ENCODE data around the gene ADGRF1.

ADGRF1 gene

DNA sequence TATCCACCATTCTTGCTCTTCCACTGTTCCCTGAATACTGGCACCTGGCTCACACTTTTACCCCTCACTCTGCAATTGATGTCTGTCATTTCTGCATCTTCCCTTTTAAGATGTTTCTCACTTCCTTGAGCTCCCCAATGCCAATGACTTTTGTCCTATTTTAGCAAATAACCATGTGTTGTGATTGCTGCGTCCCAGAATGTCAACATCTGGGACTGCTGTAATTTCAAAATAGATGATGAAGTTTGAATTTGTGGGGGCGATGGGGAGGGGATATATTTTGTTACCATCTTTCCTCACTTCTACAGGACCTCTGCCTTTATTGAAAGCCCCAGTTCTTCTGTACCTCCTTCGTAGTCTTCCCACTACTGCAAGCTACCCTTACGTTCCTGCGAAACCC, 80.4 kb downstream of the ADGRF1 start:
- Histone ChIP-seq H3K23ac (ENCODE audit: low read length in 2 of 2) (peak overlapping the region in 1 of 2 experiments; percentile 42), H3K4me3 (ENCODE audit: insufficient read depth in 1 of 2, low read depth in 1 of 2, low read length in 2 of 2) (no peak overlapping the region), H3K4me2 (ENCODE audit: low read length, poor library complexity, severe bottlenecking) (no peak overlapping the region), H3K36me3 (ENCODE audit: control insufficient read depth in 1 of 2, insufficient read depth in 2 of 2, low read depth in 1 of 2, low read length in 2 of 2) (no peaks in the 10 kb centered on the region), H2BK120ac (ENCODE audit: low read depth, low read length) (no peak overlapping the region), H2AK5ac (ENCODE audit: low read length, severe bottlenecking) (no peak overlapping the region), H3K18ac (ENCODE audit: low read depth in 1 of 2, low read length in 2 of 2) (no peak overlapping the region), H2AFZ (ENCODE audit: low read depth, low read length) (no peak overlapping the region), H3K27ac (ENCODE audit: low read length, poor library complexity, severe bottlenecking) (no peak overlapping the region), H3K79me1 (replicated peaks; ENCODE audit: low read length, poor library complexity, severe bottlenecking) (no peaks in the 10 kb centered on the region), H2BK15ac (ENCODE audit: low read depth, poor library complexity, severe bottlenecking) (no peak overlapping the region), H3K4me1 (ENCODE audit: control insufficient read depth, insufficient read depth, low read depth, low read length) (no peaks in the 10 kb centered on the region), H3K14ac (ENCODE audit: low read length in 2 of 2) (no peak overlapping the region), H4K8ac (ENCODE audit: low read length) (no peak overlapping the region), H3K9me3 (ENCODE audit: control insufficient read depth, low read length) (no peaks in the 10 kb centered on the region), H3K9ac (ENCODE audit: low read length) (no peak overlapping the region), H4K91ac (ENCODE audit: low read length) (no peak overlapping the region), H3K4ac (ENCODE audit: low read depth in 1 of 2, low read length in 2 of 2) (no peak overlapping the region), H2BK5ac (ENCODE audit: low read depth, low read length, poor library complexity, severe bottlenecking) (no peak overlapping the region), H2BK12ac (ENCODE audit: low read length in 2 of 2) (no peak overlapping the region), H3K27me3 (ENCODE audit: control insufficient read depth in 1 of 2, insufficient read depth in 1 of 2, low read length in 2 of 2) (peaks cover 0 to 13% of the 10 kb centered on the region in 2 experiments)
- no peak for DNase-seq
- 91% methylated on average over 5 of the region's 5 CpGs for WGBS

DNA sequence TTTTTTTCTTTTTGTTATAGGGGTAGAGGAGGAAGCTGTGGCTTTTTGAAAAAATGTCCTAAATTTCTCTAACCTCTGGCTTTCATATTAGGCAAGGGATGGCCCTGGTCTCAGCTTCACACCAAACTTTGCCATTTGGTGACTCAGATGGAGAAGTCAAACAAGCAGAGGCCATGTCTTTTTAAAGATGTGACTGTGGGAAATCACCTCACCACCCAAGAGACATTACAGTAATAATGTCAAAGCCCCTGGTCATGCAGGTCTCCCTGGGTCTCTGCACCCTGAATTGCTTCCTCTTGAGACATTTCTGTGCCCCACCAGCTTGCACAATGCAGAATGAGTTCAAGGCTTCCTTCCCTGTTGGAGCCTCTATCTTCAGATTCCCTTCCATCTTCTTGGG, 80.9 kb downstream of the ADGRF1 start:
- Histone ChIP-seq H2AFZ (ENCODE audit: low read depth, low read length) (no peak overlapping the region), H3K9ac (ENCODE audit: low read length) (no peak overlapping the region), H3K23ac (ENCODE audit: low read length in 2 of 2) (peak overlapping the region in 1 of 2 experiments; percentile 42), H2BK15ac (ENCODE audit: low read depth, poor library complexity, severe bottlenecking) (no peak overlapping the region), H3K79me1 (replicated peaks; ENCODE audit: low read length, poor library complexity, severe bottlenecking) (no peaks in the 10 kb centered on the region), H2BK12ac (ENCODE audit: low read length in 2 of 2) (no peak overlapping the region), H3K18ac (ENCODE audit: low read depth in 1 of 2, low read length in 2 of 2) (no peak overlapping the region), H3K14ac (ENCODE audit: low read length in 2 of 2) (no peak overlapping the region), H3K27me3 (ENCODE audit: control insufficient read depth in 1 of 2, insufficient read depth in 1 of 2, low read length in 2 of 2) (peaks cover 0 to 14% of the 10 kb centered on the region in 2 experiments), H2BK120ac (ENCODE audit: low read depth, low read length) (no peak overlapping the region), H3K4me1 (ENCODE audit: control insufficient read depth, insufficient read depth, low read depth, low read length) (peaks cover 1% of the 10 kb centered on the region), H2AK5ac (ENCODE audit: low read length, severe bottlenecking) (no peak overlapping the region), H3K9me3 (ENCODE audit: control insufficient read depth, low read length) (no peaks in the 10 kb centered on the region), H4K8ac (ENCODE audit: low read length) (no peak overlapping the region), H3K4me2 (ENCODE audit: low read length, poor library complexity, severe bottlenecking) (no peak overlapping the region), H2BK5ac (ENCODE audit: low read depth, low read length, poor library complexity, severe bottlenecking) (no peak overlapping the region), H3K4ac (ENCODE audit: low read depth in 1 of 2, low read length in 2 of 2) (no peak overlapping the region), H3K4me3 (ENCODE audit: insufficient read depth in 1 of 2, low read depth in 1 of 2, low read length in 2 of 2) (no peak overlapping the region), H4K91ac (ENCODE audit: low read length) (no peak overlapping the region), H3K36me3 (ENCODE audit: control insufficient read depth in 1 of 2, insufficient read depth in 2 of 2, low read depth in 1 of 2, low read length in 2 of 2) (no peaks in the 10 kb centered on the region), H3K27ac (ENCODE audit: low read length, poor library complexity, severe bottlenecking) (no peak overlapping the region)
- DNase-seq = no peak

DNA sequence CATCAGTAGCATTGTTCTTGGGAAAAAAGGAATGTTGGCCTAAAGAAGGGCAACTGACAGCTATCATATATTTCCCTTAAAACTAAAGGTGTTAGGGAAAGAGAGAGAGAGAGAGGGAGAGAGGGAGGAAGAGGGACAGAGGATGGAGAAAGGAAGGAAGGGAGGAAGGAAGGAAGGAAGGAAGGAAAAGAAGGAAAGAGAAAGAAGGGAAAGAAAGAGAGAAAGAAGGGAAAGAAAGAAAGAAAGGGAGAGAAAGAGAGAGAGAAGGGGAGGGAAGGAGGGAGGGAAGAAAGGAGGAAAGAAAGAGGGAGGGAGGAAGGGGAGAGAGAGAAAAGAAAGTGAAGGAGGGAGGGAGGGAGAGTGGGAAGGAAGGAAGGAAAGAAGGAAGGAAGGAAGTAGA, 82.7 kb downstream of the ADGRF1 start:
- H3K4me3 ChIP-seq (ENCODE audit: insufficient read depth in 1 of 2, low read depth in 1 of 2, low read length in 2 of 2) = no peak overlapping the region

DNA sequence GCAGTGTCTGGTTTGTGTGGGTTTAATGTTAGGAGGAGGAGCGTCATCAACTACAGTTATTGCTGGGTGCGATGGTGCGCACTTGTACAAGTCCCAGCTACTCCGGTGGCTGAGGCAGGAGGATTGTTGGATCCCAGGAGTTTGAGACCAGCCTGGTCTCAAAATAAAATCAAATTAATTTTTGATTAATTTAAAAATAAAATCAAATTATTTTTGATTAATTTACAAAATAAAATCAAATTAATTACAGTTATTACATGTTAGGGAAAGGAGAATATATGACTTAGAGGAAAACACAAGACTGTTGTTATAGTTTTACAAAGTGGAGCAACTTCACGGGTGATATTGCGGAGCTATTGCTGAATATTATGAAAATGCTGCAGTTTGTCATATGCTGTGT, 85.7 kb downstream of the ADGRF1 start:
- Histone ChIP-seq H2BK15ac (ENCODE audit: low read depth, poor library complexity, severe bottlenecking) (no peak overlapping the region), H3K9ac (ENCODE audit: low read length) (no peak overlapping the region), H3K14ac (ENCODE audit: low read length in 2 of 2) (peak overlapping the region in 1 of 2 experiments; percentile 72), H3K18ac (ENCODE audit: low read depth in 1 of 2, low read length in 2 of 2) (no peak overlapping the region), H3K79me1 (replicated peaks; ENCODE audit: low read length, poor library complexity, severe bottlenecking) (no peaks in the 10 kb centered on the region), H3K4me2 (ENCODE audit: low read length, poor library complexity, severe bottlenecking) (no peak overlapping the region), H3K23ac (ENCODE audit: low read length in 2 of 2) (no peak overlapping the region), H4K8ac (ENCODE audit: low read length) (no peak overlapping the region), H2BK120ac (ENCODE audit: low read depth, low read length) (no peak overlapping the region), H3K36me3 (ENCODE audit: control insufficient read depth in 1 of 2, insufficient read depth in 2 of 2, low read depth in 1 of 2, low read length in 2 of 2) (no peaks in the 10 kb centered on the region), H3K4me3 (ENCODE audit: insufficient read depth in 1 of 2, low read depth in 1 of 2, low read length in 2 of 2) (no peak overlapping the region), H3K27ac (ENCODE audit: low read length, poor library complexity, severe bottlenecking) (no peak overlapping the region), H3K4me1 (ENCODE audit: control insufficient read depth, insufficient read depth, low read depth, low read length) (peaks cover 2% of the 10 kb centered on the region), H2AK5ac (ENCODE audit: low read length, severe bottlenecking) (peak overlapping the region; percentile 16), H4K91ac (ENCODE audit: low read length) (no peak overlapping the region), H3K4ac (ENCODE audit: low read depth in 1 of 2, low read length in 2 of 2) (no peak overlapping the region), H3K9me3 (ENCODE audit: control insufficient read depth, low read length) (no peaks in the 10 kb centered on the region), H2AFZ (ENCODE audit: low read depth, low read length) (no peak overlapping the region), H2BK12ac (ENCODE audit: low read length in 2 of 2) (no peak overlapping the region), H2BK5ac (ENCODE audit: low read depth, low read length, poor library complexity, severe bottlenecking) (no peak overlapping the region), H3K27me3 (ENCODE audit: control insufficient read depth in 1 of 2, insufficient read depth in 1 of 2, low read length in 2 of 2) (peaks cover 0 to 23% of the 10 kb centered on the region in 2 experiments)
- WGBS = 100% methylated on average over 3 of the region's 6 CpGs
- no peak for DNase-seq

More for the DNA sequence above, 82.7 kb downstream of the ADGRF1 start:
- Histone ChIP-seq H3K27me3 (ENCODE audit: control insufficient read depth in 1 of 2, insufficient read depth in 1 of 2, low read length in 2 of 2) (peaks cover 0 to 20% of the 10 kb centered on the region in 2 experiments), H2BK12ac (ENCODE audit: low read length in 2 of 2) (no peak overlapping the region), H3K9ac (ENCODE audit: low read length) (no peak overlapping the region), H3K79me1 (replicated peaks; ENCODE audit: low read length, poor library complexity, severe bottlenecking) (no peaks in the 10 kb centered on the region), H4K91ac (ENCODE audit: low read length) (no peak overlapping the region), H2AK5ac (ENCODE audit: low read length, severe bottlenecking) (no peak overlapping the region), H3K23ac (ENCODE audit: low read length in 2 of 2) (no peak overlapping the region), H2BK5ac (ENCODE audit: low read depth, low read length, poor library complexity, severe bottlenecking) (no peak overlapping the region), H4K8ac (ENCODE audit: low read length) (no peak overlapping the region), H3K4me2 (ENCODE audit: low read length, poor library complexity, severe bottlenecking) (no peak overlapping the region), H3K14ac (ENCODE audit: low read length in 2 of 2) (no peak overlapping the region), H3K36me3 (ENCODE audit: control insufficient read depth in 1 of 2, insufficient read depth in 2 of 2, low read depth in 1 of 2, low read length in 2 of 2) (no peaks in the 10 kb centered on the region), H3K4ac (ENCODE audit: low read depth in 1 of 2, low read length in 2 of 2) (no peak overlapping the region), H3K4me1 (ENCODE audit: control insufficient read depth, insufficient read depth, low read depth, low read length) (peaks cover 2% of the 10 kb centered on the region), H2AFZ (ENCODE audit: low read depth, low read length) (no peak overlapping the region), H3K9me3 (ENCODE audit: control insufficient read depth, low read length) (no peaks in the 10 kb centered on the region), H3K27ac (ENCODE audit: low read length, poor library complexity, severe bottlenecking) (no peak overlapping the region), H2BK120ac (ENCODE audit: low read depth, low read length) (no peak overlapping the region), H3K18ac (ENCODE audit: low read depth in 1 of 2, low read length in 2 of 2) (no peak overlapping the region), H2BK15ac (ENCODE audit: low read depth, poor library complexity, severe bottlenecking) (no peak overlapping the region)
- DNase-seq = no peak
